ENCODE data around the gene TSN.
"Not testable (repeated sequence)": the region's sequence is repeated elsewhere in the genome, so short reads cannot be mapped to it uniquely, and the experiment has no call there.

Gene TSN

GRCh38 chr2:121731366-121731765 is 24.1 kb upstream of the TSN start:
- no peak overlapping the region for H3K4me3 ChIP-seq
- H3K27ac ChIP-seq: no peak overlapping the region
- TF ChIP-seq, protein P1, sequence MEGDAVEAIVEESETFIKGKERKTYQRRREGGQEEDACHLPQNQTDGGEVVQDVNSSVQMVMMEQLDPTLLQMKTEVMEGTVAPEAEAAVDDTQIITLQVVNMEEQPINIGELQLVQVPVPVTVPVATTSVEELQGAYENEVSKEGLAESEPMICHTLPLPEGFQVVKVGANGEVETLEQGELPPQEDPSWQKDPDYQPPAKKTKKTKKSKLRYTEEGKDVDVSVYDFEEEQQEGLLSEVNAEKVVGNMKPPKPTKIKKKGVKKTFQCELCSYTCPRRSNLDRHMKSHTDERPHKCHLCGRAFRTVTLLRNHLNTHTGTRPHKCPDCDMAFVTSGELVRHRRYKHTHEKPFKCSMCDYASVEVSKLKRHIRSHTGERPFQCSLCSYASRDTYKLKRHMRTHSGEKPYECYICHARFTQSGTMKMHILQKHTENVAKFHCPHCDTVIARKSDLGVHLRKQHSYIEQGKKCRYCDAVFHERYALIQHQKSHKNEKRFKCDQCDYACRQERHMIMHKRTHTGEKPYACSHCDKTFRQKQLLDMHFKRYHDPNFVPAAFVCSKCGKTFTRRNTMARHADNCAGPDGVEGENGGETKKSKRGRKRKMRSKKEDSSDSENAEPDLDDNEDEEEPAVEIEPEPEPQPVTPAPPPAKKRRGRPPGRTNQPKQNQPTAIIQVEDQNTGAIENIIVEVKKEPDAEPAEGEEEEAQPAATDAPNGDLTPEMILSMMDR (IDR thresholded peaks at IDR 0.05): no peak
- no peak for DNase-seq (ENCODE audit: low spot score)

DNA sequence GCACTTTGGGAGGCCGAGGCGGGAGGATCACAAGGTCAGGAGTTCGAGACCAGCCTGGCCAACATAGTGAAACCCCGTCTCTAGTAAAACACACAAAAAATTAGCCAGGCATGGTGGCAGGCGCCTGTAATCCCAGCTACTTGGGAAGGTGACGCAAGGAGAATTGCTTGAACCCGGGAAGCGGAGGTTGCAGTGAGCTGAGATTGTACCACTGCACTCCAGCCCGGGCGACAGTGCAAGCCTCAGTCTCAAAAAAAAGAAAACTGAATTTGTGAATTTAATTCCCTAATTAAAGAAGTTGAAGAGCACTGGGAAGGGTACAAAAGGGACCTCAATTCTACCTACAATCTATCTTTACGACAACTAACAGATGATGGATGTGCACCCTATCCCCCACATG is 20.9 kb upstream of the TSN start:
- not testable (repeated sequence) for H3K4me3 ChIP-seq; DNase-seq (ENCODE audit: low spot score)

GRCh38 chr2:121735518-121736074 is 19.9 kb upstream of the TSN start:
- no peak for DNase-seq (ENCODE audit: low spot score)
- Histone ChIP-seq H3K4me3 (peak overlapping the region; percentile 95), H3K27ac (peak overlapping the region in 1 of 2 donors; percentile 80)
- TF ChIP-seq, protein P1 (IDR thresholded peaks at IDR 0.05): no peak

More for the DNA sequence above, 20.9 kb upstream of the TSN start:
- H3K27ac ChIP-seq: not testable (repeated sequence)

GRCh38 chr2:121736140-121736461 is 19.4 kb upstream of the TSN start:
- DNase-seq (ENCODE audit: low spot score): no peak
- Histone ChIP-seq H3K4me3 (peak overlapping the region; percentile 95), H3K27ac (peak overlapping the region; percentile 68 to 80)
- TF ChIP-seq, protein P1 (IDR thresholded peaks at IDR 0.05): no peak

GRCh38 chr2:121736462-121737336 is 18.8 kb upstream of the TSN start, which contains the start of gene NIFK:
NIFK (minus strand) TSS chr2:121736875; CDS start chr2:121736850, 25 bp downstream.
- Histone ChIP-seq H3K4me3 (peak within 1 kb of the TSS; percentile 95), H3K27ac (peak within 1 kb of the TSS; percentile 68 to 90)
- peak; percentile 100 for DNase-seq (ENCODE audit: low spot score)
- TF ChIP-seq, protein P1 (IDR thresholded peaks at IDR 0.05): no peak

GRCh38 chr2:121740973-121741372 is 14.5 kb upstream of the TSN start:
- Histone ChIP-seq H3K27ac (no peak overlapping the region), H3K4me3 (no peak overlapping the region)
- TF ChIP-seq, protein P1 (IDR thresholded peaks at IDR 0.05): no peak
- no peak for DNase-seq (ENCODE audit: low spot score)

DNA sequence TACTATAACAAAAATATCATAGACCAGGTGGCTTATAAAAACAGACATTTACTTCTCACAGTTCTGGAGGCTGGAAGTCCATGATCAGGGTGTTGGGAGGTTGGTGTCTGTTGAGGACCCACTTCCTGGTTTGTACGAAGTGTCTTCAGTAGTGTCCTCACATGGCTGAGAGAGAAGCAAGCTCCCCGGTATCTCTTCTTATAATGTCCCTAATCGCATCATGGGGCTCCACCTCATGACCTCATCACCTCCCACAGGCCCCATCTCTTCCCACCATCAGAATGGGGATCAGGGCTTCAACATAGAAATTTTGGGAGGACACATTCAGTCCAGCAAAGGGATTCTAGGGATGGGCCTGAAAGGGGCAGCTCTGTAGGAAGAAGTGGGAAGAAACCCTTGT is 14.0 kb upstream of the TSN start:
- DNase-seq (ENCODE audit: low spot score): no peak
- no peak overlapping the region for H3K4me3 ChIP-seq
- TF ChIP-seq, protein P1 (IDR thresholded peaks at IDR 0.05): no peak
- H3K27ac ChIP-seq: no peak overlapping the region

Data from coronary artery (tissue), 2 donors.